Lower lobe of right lung (tissue), 2 donors: ENCODE results near the gene TXNDC11. TPM values are rescaled to one million over a fixed set of nuclear protein-coding genes. Genes with fewer than 3 reads are reported as not detected.

Experiments
- ATAC-seq, 2 donors: fragments of 200-7000 bp; cut with Tn5 transposase; one replicate each; pipeline ENCODE4 v1.9.1; 2020 to 2022; ENCODE audit warnings: mild to moderate bottlenecking in 2 of 2, moderate library complexity in 2 of 2
- DNase-seq: peaks from one replicate; pipeline ENCODE4 v3.0.0-alpha.2; 2020
- H3K27ac ChIP-seq: fragments of 200-600 bp; one replicate; pipeline ENCODE4 v1.8.0; 2022
- H3K27me3 ChIP-seq: fragments of 200-600 bp; one replicate; pipeline ENCODE4 v1.8.0; 2022; ENCODE audit warnings: low read depth
- H3K36me3 ChIP-seq: fragments of 200-600 bp; one replicate; pipeline ENCODE4 v1.8.0; 2022; ENCODE audit warnings: mild to moderate bottlenecking
- H3K4me1 ChIP-seq: fragments of 200-600 bp; one replicate; pipeline ENCODE4 v1.8.0; 2022
- H3K4me3 ChIP-seq: fragments of 200-600 bp; one replicate; pipeline ENCODE4 v1.8.0; 2022; ENCODE audit warnings: mild to moderate bottlenecking
- H3K9me3 ChIP-seq: fragments of 200-600 bp; one replicate; pipeline ENCODE4 v1.8.0; 2022
- CTCF ChIP-seq: fragments of 200-600 bp; IDR thresholded peaks from one replicate; pipeline ENCODE4 v1.8.0; 2022; ENCODE audit warnings: antibody characterized with exemption, mild to moderate bottlenecking
- intact Hi-C: fragments of 100-400 bp; cut with DNase I; formaldehyde crosslinking; loops from one replicate; pipeline ENCODE4 v1.11.0; 2022
- total RNA-seq: library from RNA; stranded (reverse); fragmentation: NEBNext Ultra II Directional; extraction: Animal tissue kit (Norgen Biotek cat#: 25700); gene quantifications from one replicate; pipeline ENCODE4 v1.2.1, GENCODE V29; 2021
- donor health status: DM: no; HTN: yes; CAD: no; lungs with severe emphysema.

Gene TXNDC11
- total RNA-seq, 1 donor from 2014 or later = 88.2 TPM

DNA sequence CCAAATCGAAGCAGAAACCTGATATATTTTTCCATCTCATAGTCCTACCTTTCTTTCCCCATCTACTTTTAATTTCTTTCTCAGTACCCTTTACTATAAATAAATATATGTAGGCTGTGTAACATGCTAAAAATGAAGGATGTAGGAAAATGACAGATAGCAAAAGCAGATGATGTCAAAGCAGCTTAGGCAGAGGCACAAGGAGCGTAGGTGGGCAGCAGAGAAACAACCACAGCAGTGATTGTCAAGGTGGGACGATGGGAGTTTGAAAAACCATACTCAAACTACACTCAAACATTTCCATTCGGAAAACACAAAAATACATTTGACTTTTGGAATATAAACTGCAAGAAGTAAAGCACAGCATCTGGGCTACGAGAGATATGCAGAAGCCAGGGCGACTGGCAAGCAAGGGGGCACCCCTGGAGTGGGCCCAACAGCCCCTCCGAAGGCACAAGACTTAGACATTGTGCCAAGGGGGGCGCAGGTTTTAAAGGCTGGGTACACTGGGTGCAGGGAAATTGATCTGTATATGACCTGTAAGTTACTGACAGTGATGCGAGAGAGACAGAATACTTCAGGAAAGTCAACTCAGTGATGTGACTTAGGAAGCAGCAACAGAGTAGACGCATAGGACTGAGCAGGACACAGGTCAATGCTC is 43.3 kb downstream of the TXNDC11 start:
- DNase-seq = no peak
- Histone ChIP-seq H3K36me3 (peaks cover 73% of the 10 kb centered on the region), H3K27me3 (no peaks in the 10 kb centered on the region), H3K4me3 (no peak overlapping the region), H3K9me3 (no peaks in the 10 kb centered on the region), H3K4me1 (peaks cover 18% of the 10 kb centered on the region), H3K27ac (no peak overlapping the region)
- intact Hi-C loops = no loop called here
- no peak for ATAC-seq
- no peak for TF ChIP-seq CTCF

DNA sequence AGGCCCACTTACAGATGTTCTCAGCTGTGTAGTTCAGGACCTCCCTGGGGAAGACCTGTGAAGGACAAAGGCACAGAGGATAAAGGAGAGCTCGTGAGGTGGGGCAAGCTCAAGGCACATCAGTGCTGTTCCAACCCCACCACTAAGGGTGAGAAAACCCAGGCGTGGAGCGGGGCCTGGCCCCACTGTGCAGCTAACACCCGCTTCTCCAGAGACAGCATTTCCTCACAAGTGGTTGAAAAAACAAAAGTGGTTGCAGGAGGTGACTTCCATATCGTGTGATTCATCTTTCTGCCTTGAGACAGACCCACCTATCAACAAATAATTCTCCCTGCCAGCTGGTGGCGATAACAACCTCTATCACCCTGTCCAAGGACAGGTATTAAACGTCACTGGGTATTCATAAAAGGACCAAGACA is 44.4 kb downstream of the TXNDC11 start:
- Histone ChIP-seq H3K4me1 (peaks cover 18% of the 10 kb centered on the region), H3K27me3 (no peaks in the 10 kb centered on the region), H3K9me3 (no peaks in the 10 kb centered on the region), H3K36me3 (peaks cover 74% of the 10 kb centered on the region), H3K27ac (no peak overlapping the region), H3K4me3 (no peak overlapping the region)
- TF ChIP-seq CTCF = no peak
- DNase-seq = no peak
- ATAC-seq = peak; percentile 29 to 34
- intact Hi-C loops = no loop called here

- TF ChIP-seq CTCF = no peak
- Histone ChIP-seq H3K4me1 (peaks cover 18% of the 10 kb centered on the region), H3K9me3 (no peaks in the 10 kb centered on the region), H3K36me3 (peaks cover 84% of the 10 kb centered on the region), H3K27me3 (no peaks in the 10 kb centered on the region), H3K4me3 (no peak overlapping the region), H3K27ac (no peak overlapping the region)
- ATAC-seq = no peak
- intact Hi-C loops = no loop called here
- DNase-seq = no peak
Observed at GRCh38 chr16:11697319-11697718, 45.3 kb downstream of the TXNDC11 start.

- DNase-seq (no peak), ATAC-seq (no peak)
- no peak overlapping the region for H3K4me3 ChIP-seq
- no peak overlapping the region for H3K27ac ChIP-seq
- intact Hi-C loops = no loop called here
- H3K36me3 ChIP-seq = peaks cover 93% of the 10 kb centered on the region
- TF ChIP-seq CTCF = no peak
- H3K27me3 ChIP-seq = no peaks in the 10 kb centered on the region
- peaks cover 18% of the 10 kb centered on the region for H3K4me1 ChIP-seq
- no peaks in the 10 kb centered on the region for H3K9me3 ChIP-seq
Observed at GRCh38 chr16:11696266-11697012, 46.2 kb downstream of the TXNDC11 start.

DNA sequence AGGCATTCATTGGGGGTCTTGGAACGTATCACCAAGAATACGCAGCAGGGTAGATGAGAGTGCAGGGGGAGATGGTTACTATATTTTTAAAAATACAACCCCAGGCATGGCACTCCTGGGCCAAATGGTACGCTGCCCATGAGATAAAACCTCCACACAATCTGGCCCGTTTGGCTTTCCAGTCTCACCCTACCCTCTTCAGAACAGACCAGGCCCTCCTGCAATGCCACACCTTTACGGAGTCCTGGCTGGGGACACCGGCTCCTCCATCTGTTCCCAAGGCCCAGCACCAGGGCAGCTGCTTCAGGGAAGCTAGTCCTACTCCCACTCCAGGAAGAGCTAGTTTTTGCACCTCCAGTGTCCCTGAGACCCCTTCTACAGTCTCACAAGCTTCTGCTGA is 50.0 kb downstream of the TXNDC11 start:
- peaks cover 89% of the 10 kb centered on the region for H3K36me3 ChIP-seq
- no peaks in the 10 kb centered on the region for H3K27me3 ChIP-seq
- TF ChIP-seq CTCF = no peak
- intact Hi-C loops = no loop called here
- H3K27ac ChIP-seq = no peak overlapping the region
- peaks cover 23% of the 10 kb centered on the region for H3K4me1 ChIP-seq
- ATAC-seq = peak in 1 of 2 donors; percentile 17
- no peaks in the 10 kb centered on the region for H3K9me3 ChIP-seq
- no peak overlapping the region for H3K4me3 ChIP-seq
- DNase-seq = no peak
